ENCODE data around the gene SIRT7.
A peak's percentile ranks its signal among the peaks of the same experiment; 100 is the strongest.

SIRT7 gene

DNA sequence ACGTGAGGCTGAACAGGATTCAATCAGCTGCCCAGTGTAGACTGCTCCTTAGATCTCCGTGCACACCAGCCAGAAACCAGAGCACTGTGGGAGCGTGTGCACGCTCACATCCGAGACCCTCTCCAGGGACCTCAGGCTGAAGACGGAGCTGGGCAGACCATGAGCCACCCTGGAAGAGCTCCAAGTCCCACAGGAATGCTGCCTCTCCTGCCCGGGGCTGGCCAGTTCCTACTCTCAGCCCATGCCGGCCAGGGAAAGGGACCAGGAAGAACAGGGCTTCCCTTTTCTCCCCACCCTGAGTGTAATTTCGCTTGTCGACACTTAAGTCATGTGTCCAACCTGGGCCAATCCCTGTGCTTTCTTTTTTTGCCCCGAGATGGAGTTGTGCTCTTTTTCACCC is 33.5 kb downstream of the SIRT7 start:
- DNase-seq, result no peak

DNA sequence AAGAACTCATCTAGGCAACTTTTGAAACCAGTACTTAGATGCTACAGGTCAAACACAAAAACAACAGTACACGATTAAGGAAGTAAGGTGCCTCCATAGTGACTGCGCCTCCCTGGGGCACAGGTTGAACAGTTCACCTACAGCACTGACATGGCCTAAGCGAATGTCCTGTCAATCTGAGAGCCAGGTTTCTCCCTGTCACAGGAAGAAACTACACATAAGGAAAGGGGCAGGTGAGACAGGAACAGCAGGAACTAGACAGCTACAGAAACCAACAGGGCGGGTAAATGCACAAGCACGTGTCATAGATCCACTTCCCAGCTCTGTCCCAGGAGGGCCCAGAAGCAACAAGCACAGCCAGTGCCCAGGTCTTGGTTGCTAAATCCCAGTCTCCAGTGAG is 38.9 kb downstream of the SIRT7 start:
- no peak for DNase-seq

DNA sequence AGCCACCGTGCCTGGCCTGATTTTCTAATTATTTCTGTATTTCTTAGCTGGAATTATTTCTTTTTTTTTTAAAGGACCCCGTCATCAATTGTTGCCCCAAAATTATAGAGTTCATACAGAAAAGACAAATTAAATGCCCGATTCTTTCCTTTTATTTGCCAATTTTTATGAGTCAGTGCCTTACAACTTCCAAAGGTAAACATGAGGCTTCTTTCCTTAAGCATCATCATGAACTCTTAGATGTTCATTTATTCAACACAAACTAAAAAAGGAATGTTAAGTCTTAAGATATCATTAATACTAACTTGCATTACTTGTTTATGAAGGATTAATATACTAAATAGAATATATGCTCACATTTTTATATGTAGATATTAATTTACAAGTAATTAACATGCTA is 39.7 kb downstream of the SIRT7 start:
- no peak for DNase-seq

DNA sequence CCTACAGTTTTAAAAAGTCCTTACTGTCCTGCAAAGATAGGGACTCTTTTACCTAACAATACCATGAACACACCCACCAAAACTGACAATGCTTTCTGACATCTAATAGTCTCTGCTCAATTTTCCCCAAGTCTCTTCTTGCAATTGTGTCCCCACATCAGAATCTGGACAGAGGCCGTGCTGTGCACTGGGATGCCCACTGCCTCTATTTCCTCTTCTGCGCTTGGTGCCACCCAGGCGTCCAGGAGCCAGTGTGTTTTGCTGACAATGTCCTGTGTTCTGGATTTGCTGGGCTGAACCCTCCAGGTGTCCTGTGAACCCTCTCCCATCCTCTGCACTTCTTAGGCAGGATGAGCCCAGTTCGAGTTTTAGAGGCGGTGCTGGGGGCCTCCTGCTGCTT is 40.4 kb downstream of the SIRT7 start:
- DNase-seq, result no peak

DNA sequence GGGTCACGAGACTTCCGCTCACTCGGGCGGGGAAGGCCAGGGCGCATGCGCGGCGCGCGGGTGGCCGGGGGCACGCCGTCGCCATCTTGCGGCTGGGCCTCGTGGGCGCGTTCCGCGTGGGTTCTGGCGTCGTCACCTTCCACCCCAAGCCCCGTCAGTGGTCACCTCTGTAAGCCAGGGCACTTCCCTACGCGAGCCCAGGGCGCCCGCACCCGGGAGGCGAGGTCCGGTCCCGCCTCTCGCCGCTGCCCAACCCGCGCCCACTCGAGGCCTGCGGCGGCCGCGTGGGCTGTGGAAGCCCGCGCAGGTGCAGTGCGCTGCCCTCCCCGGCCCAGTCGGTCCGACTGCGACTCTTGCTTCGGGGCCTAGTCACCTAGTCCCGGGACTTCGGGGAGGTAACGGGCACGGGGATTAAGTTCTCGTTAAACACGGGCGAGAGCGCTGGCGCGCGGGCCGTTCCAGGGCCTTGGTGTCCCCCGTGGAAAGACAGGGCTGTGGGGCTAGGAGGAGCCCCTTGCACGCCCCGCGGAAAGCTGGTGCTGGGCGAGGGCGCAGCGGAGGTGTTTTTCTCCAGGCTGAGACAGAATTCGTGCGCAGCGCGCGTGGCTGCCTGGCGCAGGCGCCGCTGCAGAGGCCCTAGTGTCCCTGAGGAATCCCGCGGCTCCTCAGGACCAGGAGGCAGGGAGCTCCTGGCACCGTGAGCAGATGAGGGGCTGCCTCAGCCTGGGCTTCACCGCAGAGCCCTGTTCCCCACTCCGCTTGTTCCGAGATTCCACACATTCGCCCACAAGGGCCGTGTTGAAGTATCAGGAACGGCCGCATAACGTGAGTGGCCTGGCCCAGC is 46.4 kb downstream of the SIRT7 start:
- DNase-seq, result peak; percentile 77

DNA sequence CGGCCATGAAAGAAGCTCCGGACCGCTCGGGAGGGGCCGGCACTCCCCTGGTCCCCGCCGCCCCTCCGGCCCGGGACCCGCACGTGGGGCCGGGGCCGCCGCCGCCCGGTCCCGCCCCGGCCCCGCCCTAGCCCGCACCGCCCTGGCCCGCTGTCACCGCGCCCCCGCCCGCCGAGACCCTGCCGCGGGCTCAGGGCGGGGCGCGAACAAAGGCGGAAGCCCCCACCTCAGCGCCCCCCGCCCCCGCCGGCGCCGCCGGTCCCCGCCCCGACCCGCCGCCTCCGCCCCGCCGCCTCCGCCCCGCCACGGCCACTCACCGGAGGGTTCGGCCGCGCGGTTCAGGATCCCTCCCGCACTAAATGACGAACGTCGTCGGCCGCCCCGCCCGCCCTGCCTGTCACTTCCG is 47.0 kb downstream of the SIRT7 start, which contains the start of gene ARHGDIA:
ARHGDIA (minus strand) TSS at position 357 of the 406 bp plus-strand sequence. CDS start 1,407 bp downstream, outside the sequence.
- no peak for DNase-seq

DNA sequence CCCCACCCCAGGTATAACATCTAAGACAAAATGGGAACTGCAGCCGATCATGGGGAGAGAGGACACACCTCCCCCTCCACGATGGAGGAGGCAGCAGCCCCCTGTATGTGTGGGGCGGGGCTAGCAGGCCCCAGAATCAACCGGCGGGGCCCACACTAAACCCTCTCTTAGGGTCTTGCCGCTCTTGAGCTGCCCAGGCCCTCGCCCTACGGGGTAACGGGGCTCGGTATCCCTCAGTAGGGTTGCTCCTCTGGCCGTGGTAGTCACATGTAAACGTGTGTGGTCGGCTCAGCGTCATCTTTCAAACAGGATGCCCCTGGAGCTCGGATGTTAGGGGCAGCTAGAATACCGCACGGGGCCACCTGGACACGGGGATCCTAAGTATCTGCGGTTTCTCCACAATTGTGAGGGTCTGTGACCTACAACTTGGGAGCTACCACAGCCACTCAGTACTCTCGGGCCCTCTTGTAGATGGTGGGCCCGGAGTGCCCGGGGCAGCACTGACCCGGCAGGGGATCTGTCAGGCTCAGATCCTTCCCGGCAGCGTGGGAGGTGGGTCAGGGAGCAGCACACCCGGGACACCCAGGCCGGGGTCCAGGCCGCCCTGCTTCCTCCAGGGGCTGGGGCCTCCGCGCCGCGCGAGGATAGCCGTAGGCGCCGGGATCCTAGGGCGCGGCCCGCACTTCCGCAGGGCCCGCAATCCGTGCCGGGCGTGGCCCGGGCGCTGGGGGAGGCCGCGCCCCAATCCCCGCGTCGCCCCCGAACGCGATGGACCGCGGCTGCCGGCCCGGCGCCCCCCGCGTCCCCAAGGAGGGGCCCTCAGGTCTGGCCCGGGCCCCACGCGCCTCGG is 47.6 kb downstream of the SIRT7 start:
- DNase-seq, result no peak

DNA sequence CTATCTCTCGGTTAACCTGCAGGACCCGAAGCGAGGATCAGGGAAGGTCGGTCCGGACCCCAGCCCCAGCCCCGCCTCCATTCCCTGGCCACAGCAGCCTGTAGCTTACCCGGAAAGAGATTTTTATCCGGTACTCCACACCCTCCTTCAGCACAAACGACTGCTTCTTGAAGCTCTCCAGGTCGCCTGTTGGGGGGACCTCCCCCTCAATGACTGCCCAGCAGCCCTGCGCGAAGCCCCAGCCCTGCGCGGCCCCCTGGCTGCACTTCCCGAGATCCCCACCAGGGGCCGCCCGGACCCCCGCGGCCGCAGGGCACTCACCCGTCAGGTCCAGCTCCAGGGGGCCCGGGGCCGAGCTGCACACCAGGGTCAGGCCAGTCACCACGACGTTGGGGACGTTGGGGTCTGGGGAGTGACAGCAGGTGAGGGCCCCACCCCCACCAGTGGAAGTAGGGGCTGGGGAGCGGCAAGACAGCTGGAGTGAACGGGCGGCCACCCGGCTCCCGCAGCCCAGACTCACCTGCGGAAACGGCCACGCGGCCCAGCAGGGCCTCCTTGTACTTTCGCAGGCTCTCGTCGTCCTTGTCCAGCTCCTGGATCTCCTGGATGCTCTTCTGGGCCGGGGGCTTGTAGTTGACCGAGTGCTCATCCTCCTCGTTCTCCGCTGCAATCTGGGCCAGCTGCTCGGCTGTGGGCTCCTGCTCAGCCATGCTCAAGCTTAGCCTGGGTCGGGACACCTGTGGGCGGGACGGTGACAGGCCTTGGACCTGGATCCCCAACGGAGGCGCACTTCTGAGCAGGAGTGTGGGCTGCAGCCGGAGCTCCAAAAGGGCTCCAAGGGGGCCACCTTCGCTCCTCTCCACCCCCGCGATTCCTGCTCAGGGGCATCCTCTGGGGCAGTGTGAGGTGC is 48.5 kb downstream of the SIRT7 start:
- no peak for DNase-seq

DNA sequence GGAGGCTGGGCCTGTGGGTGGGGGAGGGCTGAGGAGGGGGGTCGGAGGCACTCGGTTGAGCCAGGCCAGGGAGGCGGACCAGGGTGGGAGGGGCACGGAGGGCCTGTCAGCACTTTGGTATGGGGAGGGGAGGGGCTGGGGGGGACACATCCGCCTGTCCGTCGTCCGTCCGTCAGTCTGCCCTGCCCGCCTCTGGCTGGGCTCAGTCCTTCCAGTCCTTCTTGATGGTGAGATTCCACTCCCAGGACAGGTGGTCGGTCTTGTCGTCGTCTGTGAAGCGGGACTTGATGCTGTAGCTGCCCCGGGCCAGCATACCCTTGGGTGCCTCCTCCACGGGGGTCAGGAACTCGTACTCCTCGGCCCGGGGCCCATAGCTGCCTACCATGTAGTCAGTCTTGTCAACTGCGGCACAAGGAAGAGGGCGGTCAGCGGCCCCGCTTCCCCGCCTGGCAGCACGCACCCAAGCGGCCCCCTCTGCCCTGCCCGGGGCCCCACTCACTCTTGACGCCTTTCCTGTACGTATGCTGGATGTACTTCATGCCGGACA is 49.2 kb downstream of the SIRT7 start:
- DNase-seq, result no peak

DNA sequence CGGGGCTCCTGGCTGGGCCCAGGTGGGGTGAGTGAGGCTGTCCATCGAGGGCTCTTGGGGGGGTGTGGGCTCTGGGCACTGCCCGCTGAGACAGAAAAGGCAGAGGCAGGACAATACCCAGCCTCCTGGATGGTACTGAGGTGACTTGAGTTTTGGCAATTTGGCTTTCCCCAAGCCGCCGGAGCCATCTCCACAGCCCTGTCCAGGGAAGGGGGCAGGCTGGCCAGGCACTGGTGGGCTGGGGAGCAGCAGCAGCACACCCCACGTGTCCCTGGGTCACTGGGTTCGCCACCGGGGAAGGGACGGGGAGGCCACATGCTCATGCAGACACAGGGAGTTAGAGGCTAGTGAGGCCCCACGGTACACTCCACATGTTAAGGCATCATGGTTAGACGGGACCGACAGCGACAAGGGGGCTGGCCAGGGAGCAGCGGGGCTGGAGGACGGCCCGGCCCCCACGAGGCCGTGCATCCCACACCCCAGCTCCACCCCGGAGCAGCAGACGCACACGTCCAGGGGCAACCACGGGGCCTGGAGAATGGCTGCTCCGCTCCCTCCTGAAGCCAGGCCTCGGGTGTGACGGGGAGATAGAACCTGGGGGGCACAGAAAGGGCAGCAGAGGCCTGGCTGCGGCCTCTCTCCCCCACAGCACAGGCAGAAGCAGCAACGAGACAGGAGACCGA is 49.8 kb downstream of the SIRT7 start:
- no peak for DNase-seq

DNA sequence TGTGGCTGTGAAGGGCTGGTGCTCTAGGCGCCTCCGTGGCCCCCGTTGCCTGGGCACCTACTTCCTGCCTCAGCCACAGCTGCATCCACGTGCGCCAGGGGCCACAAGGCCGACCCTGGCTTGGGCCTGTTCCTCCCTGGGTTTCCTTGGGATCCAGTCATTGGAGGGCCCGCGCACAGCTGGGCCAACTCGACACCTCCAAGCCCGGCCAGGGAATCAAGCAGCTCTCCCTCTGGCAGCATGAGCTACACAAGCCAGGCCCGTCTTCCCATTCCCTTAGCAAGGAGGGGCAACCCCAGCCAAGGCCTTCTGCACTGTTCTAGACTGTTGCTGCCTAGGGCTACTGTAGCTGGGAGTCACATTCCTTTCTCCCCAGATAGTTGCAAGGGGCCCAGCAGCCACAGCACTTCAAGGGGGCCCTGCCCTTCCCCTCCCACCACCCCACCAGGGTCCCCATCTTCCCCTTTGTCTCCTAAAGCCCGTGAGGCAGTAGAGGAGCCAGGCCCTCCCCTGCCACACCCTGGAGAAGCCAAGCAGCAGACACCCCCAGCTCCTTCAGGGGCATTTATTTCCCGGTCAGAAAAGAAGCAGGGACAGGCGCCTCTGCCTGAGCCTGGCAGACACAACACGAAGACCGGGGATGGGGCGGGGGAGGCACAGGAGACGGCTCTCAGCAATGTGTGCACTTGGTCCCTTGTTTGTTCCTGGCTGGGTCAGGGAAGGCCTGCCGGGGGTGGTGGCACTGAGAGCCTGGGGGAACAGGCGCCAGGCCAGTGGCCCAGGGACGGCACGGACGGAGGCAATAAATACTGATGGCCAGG is 50.6 kb downstream of the SIRT7 start:
- no peak for DNase-seq

DNA sequence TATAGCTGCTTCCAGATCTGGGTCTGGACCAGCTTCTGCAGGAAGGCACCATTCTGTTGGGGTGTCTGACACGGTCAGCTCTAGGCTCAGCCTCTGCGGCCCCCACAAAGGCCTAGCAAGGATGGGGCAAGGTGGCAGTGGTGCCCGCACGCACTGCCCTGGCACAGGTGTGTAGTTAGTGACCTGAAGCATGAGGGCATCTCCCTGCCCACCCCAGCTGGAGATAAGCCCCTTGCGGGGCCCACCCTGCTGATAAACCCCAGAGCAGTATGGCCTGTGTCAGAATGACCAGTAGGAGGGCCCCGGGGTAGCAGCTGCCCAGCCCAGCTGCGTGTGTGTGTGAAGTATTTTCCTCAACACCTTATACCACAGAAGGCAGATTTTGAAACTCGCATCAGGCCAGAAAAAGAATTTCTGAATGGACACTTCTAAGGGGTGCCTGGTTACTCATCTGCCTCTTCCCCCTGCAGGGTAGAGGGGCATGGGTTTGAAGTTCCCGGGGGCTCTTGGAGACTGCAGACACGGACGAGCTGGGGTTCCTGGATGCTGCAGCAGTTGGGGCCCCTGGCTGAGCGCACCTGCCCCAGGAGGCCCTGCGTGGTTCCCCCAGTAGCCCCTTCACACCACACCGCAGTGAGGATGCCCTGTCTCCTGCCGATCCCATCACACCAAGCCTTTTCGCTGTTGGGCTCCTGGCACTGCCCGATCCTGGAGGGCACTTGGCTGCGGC is 51.4 kb downstream of the SIRT7 start:
- no peak for DNase-seq

DNA sequence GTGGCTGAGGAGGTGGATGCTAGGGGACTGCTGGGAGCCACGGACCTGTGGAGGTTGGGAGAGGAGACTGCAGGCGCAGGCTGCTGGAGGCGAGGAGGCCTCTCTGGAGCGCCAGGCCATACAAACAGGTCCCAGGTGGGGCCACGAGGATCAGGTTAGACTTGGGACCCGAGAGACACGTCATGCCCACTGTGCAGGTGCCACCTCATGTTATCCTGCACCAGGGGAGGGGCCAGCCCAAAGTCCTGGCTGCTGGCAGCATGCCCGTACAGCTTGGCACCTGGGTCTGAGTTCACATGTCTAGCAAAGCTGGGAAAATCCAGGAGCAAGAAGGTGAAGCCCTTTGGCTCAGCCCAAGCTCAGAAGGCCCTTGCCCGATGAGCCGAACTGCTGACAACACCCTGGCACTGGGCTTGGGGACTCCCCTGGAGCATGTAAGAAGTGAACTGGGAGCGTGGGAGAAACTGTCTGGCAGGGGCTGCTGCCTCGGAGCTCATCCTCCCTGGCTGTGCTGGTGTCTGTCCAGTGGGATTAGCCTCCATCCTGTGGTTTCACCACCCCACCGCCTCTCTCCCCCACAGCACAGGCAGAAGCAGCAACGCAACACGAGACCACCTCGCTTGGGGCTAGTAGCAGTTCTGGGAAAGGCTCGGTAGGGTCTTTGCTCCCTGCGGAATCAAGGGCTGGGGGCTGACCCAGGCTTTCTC is 52.1 kb downstream of the SIRT7 start:
- DNase-seq, result no peak

DNA sequence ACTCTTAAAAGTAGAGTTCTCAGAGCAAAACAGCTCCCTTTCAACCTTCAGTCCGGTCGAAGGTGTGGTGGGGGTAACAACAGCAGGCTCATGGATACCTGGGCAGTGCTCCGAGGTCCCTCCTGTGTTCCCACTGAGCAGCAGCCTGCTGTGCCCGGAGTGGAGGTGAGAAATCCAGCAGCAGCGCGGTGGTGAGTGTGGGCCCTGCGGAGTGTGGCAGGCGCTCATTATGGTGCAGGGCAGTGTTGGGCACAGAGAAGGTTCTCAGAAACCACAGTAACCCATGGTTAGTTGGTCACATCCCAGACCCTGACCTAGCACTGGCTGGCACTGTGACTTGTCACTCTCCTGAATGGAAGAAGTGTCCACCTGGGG is 52.6 kb downstream of the SIRT7 start:
- no peak for DNase-seq

DNA sequence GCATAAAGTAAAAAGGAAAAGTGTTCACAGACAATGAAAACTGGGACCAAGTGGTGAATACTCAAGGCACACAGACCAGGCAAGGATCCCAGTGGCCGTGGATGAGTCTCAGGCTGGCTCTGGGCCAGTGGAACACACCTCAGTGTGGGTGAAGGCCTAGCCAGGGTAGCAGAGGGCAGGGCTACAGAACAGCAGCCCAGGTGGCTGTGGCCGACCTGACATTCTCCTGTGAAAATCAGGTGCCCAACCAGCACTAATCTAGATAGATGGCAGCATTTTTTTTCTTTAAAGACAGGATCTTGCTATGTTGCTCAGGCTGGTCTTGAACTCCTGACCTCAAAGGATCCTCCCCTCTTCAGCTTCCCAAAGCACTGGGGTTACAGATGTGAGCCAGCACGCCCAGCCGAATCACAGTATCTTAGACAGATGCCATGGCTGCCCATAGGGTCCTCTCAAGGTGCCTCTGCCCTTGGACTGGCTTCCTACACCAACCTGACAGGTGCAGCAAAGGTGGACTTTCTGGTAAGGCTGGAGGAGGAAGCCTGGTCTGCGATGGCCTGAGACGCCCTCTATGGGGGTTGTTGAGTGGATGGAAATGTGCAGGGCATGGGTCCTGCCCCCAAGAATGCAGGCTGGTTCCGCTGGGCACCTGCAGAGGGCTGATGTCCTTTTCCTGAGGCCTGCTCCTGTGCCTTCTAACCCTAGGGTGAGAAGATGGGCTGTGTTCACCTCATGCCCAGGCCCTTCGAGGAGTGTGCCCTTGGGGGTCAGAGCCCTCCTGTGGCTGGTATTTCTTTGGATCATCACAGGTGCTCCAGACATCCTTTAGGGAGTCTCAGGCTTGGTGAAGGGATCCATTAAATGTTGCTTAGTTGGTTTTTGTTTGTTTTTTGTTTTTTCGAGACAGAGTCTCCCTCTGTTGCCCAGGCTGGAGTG is 53.9 kb downstream of the SIRT7 start:
- no peak for DNase-seq

DNA sequence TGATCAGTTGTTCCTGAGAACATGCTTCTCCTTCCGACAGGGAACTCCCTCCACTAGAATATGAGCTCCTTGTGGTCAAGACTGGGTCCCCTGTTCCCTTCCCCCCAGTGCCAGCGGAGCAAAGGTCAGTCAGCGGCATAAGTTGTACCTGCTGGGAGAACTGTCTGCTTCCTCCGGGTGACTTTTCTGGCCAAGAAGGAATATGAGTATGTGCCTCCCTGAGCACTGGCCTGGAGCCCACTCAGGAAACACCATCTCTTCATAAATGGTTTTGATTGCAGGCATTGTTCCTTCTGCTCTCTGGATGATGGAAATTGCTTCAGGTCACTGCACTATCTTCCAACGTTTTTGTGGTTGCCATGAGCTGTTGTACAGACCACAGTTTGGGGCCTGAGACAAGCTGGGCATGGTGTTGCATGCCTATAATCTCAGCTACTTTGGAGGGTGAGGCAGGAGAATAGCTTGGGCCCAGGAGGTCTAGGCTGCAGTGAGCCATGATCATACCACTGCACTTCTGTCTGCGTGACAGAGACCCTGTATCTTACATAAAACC is 54.8 kb downstream of the SIRT7 start:
- no peak for DNase-seq

Measured in NCI-H1092 treated with DMSO at 0.1 percent for 48 hours (cell line).